Lung (tissue), 12 donors: ENCODE results near the gene MTHFD1. TPM values are rescaled to one million over a fixed set of nuclear protein-coding genes. Genes with fewer than 3 reads are reported as not detected.

Experiments used
- ATAC-seq: fragments of 200-7000 bp; cut with Tn5 transposase; one replicate; pipeline ENCODE4 v1.9.1; 2020; ENCODE audit warnings: moderate number of reproducible peaks; ENCODE audit not compliant: insufficient read depth, low FRiP score
- DNase-seq, 3 donors: peaks; one replicate each; pipeline ENCODE4 v3.0.0-alpha.2; 2013 to 2017
- H3K27ac ChIP-seq, 2 donors: one replicate each; pipeline ENCODE4 v1.5.1; 2013; ENCODE audit warnings: mild to moderate bottlenecking in 2 of 2, moderate library complexity in 2 of 2, control low read depth in 1 of 2, inconsistent platforms in 1 of 2, low read depth in 1 of 2, low read length in 1 of 2
- H3K27me3 ChIP-seq, 3 donors: one replicate each; pipeline ENCODE4 v1.5.1; 2013; ENCODE audit warnings: low read length in 2 of 3; ENCODE audit not compliant: control insufficient read depth in 3 of 3, insufficient read depth in 3 of 3
- H3K36me3 ChIP-seq, 4 donors: one replicate each; pipeline ENCODE4 v1.5.1; 2013; ENCODE audit warnings: low read length in 4 of 4, mild to moderate bottlenecking in 1 of 4, moderate library complexity in 1 of 4; ENCODE audit not compliant: control insufficient read depth in 4 of 4, insufficient read depth in 4 of 4
- H3K4me1 ChIP-seq, 5 donors: one replicate each; pipeline ENCODE4 v1.5.1; 2013; ENCODE audit warnings: low read length in 5 of 5, mild to moderate bottlenecking in 2 of 5, moderate library complexity in 1 of 5; ENCODE audit not compliant: control insufficient read depth in 5 of 5, insufficient read depth in 5 of 5
- H3K4me3 ChIP-seq: one replicate; pipeline ENCODE4 v1.5.1; 2013; ENCODE audit warnings: mild to moderate bottlenecking, control low read depth, moderate library complexity
- H3K9ac ChIP-seq, 2 donors: one replicate each; pipeline ENCODE4 v1.5.1; 2013; ENCODE audit warnings: low read length in 2 of 2, control low read depth in 1 of 2; ENCODE audit not compliant: insufficient read depth in 1 of 2
- H3K9me3 ChIP-seq, 4 donors: one replicate each; pipeline ENCODE4 v1.5.1; 2013; ENCODE audit warnings: low read length in 3 of 4, mild to moderate bottlenecking in 1 of 4, moderate library complexity in 1 of 4; ENCODE audit not compliant: control insufficient read depth in 4 of 4, insufficient read depth in 3 of 4
- CTCF ChIP-seq: IDR thresholded peaks from 2 replicates; pipeline ENCODE4 v1.5.1; 2012; ENCODE audit warnings: mild to moderate bottlenecking; ENCODE audit errors: control extremely low read depth, extremely low read depth
- WGBS, 2 donors: extraction: QIAGEN DNeasy Blood & Tissue Kit; methylation state at CpG; one replicate each; pipeline ENCODE4 v1.1.7; 2013; 5-methylcytosine and 5-hydroxymethylcytosine counted together
- polyA plus RNA-seq, 2 donors: library from polyadenylated mRNA; stranded (reverse); fragments of 200-250 nt; gene quantifications; one replicate each; pipeline ENCODE4 v1.2.1, GENCODE V29; 2013
- total RNA-seq, 2 donors: library from RNA; depleted of rRNA in 1 of 2; stranded (reverse); fragments of >200 nt in 1 of 2; gene quantifications; one replicate each; pipeline ENCODE4 v1.2.1, GENCODE V29; 2014 to 2021
- donor health status: control.
- donor health status: control.
- donor health status: Bipolar disorder and iron deficiency.
- donor health status: healthy.
- donor health status: DM: yes; HTN: yes; CAD: no.

MTHFD1 gene
- total and polyA plus RNA-seq, 4 donors: 20.9 to 58.7 (median 29.1) TPM

GRCh38 chr14:64417771-64418125 is 29.6 kb downstream of the MTHFD1 start:
- Histone ChIP-seq H3K9me3 (no peaks in the 10 kb centered on the region), H3K36me3 (peaks cover 17 to 42% (median 28%) of the 10 kb centered on the region in 4 donors), H3K4me3 (no peak overlapping the region), H3K27ac (no peak overlapping the region), H3K9ac (no peak overlapping the region), H3K27me3 (no peaks in the 10 kb centered on the region), H3K4me1 (no peaks in the 10 kb centered on the region)
- DNase-seq (no peak), ATAC-seq (no peak)
- WGBS, 2 donors: 97 to 98% methylated on average over 7 of the region's 7 CpGs
- TF ChIP-seq CTCF: no peak

GRCh38 chr14:64419003-64419402 is 30.9 kb downstream of the MTHFD1 start:
- no peak overlapping the region for H3K9ac ChIP-seq
- peaks cover 17 to 44% (median 30%) of the 10 kb centered on the region in 4 donors for H3K36me3 ChIP-seq
- TF ChIP-seq CTCF: no peak
- no peak overlapping the region for H3K4me3 ChIP-seq
- 90 to 97% methylated on average over 7 of the region's 7 CpGs for WGBS, 2 donors
- no peaks in the 10 kb centered on the region for H3K4me1 ChIP-seq
- no peak overlapping the region for H3K27ac ChIP-seq
- no peaks in the 10 kb centered on the region for H3K9me3 ChIP-seq
- DNase-seq (no peak), ATAC-seq (no peak)
- no peaks in the 10 kb centered on the region for H3K27me3 ChIP-seq

- H3K9me3 ChIP-seq: no peaks in the 10 kb centered on the region
- no peak for ATAC-seq
- H3K9ac ChIP-seq: no peak overlapping the region
- 68 to 72% methylated on average over 8 of the region's 8 CpGs for WGBS, 2 donors
- no peak for TF ChIP-seq CTCF
- no peak overlapping the region for H3K4me3 ChIP-seq
- no peak for DNase-seq
- H3K4me1 ChIP-seq: no peaks in the 10 kb centered on the region
- no peak overlapping the region for H3K27ac ChIP-seq
- no peaks in the 10 kb centered on the region for H3K27me3 ChIP-seq
- H3K36me3 ChIP-seq: peaks cover 14 to 41% (median 25%) of the 10 kb centered on the region in 4 donors
Observed at GRCh38 chr14:64421166-64421565, 33.0 kb downstream of the MTHFD1 start.

GRCh38 chr14:64422005-64422404 is 33.9 kb downstream of the MTHFD1 start:
- no peak overlapping the region for H3K9ac ChIP-seq
- ATAC-seq: no peak
- DNase-seq: no peak
- no peaks in the 10 kb centered on the region for H3K4me1 ChIP-seq
- H3K27me3 ChIP-seq: no peaks in the 10 kb centered on the region
- H3K9me3 ChIP-seq: no peaks in the 10 kb centered on the region
- no peak overlapping the region for H3K27ac ChIP-seq
- no peak for TF ChIP-seq CTCF
- peaks cover 16 to 36% (median 26%) of the 10 kb centered on the region in 4 donors for H3K36me3 ChIP-seq
- H3K4me3 ChIP-seq: no peak overlapping the region
- WGBS, 2 donors: 93 to 100% methylated on average over 1 of the region's 1 CpG
